ENCODE data around the gene BACE1-AS.

GRCh38 chr11:117249571-117249970 is 41.6 kb upstream of the BACE1-AS start:
- TF ChIP-seq MAX (IDR thresholded peaks at IDR 0.05) (no peak), ELK1 (IDR thresholded peaks at IDR 0.05; ENCODE audit: low read depth, low read length) (no peak), POLR2A (IDR thresholded peaks at IDR 0.05; ENCODE audit: low read length) (no peak), CTCF (IDR thresholded peaks at IDR 0.05) (no peak), RFX5 (IDR thresholded peaks at IDR 0.05) (no peak), E2F6 (IDR thresholded peaks at IDR 0.05; ENCODE audit: borderline replicate concordance, low read depth) (no peak), MYC (IDR thresholded peaks at IDR 0.05; ENCODE audit: borderline replicate concordance, low read length) (no peak), CBX8 (IDR thresholded peaks at IDR 0.05) (no peak), CEBPB (IDR thresholded peaks at IDR 0.05) (no peak)

All from A549 (cell line).